Left ventricle myocardium inferior (tissue), 1 donor: ENCODE results near the gene BCAS3. TPM values are rescaled to one million over a fixed set of nuclear protein-coding genes. Genes with fewer than 3 reads are reported as not detected.

Experiments used
- DNase-seq: peaks from one replicate; pipeline ENCODE4 v3.0.0-alpha.2; 2020
- H3K27ac ChIP-seq: fragments of 200-600 bp; replicated peaks from 2 replicates; pipeline ENCODE4 v1.8.0; 2021
- H3K27me3 ChIP-seq: fragments of 200-600 bp; 2 replicates; pipeline ENCODE4 v1.8.0; 2021; ENCODE audit warnings: low read depth
- H3K36me3 ChIP-seq: fragments of 200-600 bp; 2 replicates; pipeline ENCODE4 v1.8.0; 2021
- H3K4me1 ChIP-seq: fragments of 200-600 bp; 2 replicates; pipeline ENCODE4 v1.8.0; 2021
- H3K4me3 ChIP-seq: fragments of 200-600 bp; 2 replicates; pipeline ENCODE4 v1.8.0; 2021; ENCODE audit warnings: mild to moderate bottlenecking, moderate library complexity
- H3K9me3 ChIP-seq: fragments of 200-600 bp; replicated peaks from 2 replicates; pipeline ENCODE4 v1.8.0; 2021
- intact Hi-C: fragments of 100-400 bp; cut with micrococcal nuclease; formaldehyde crosslinking; loops from one replicate; pipeline ENCODE4 v1.11.0; 2022
- total RNA-seq: library from RNA; stranded (reverse); fragmentation: NEBNext Ultra II Directional; extraction: Animal tissue kit (Norgen Biotek cat#: 25700); gene quantifications from one replicate; pipeline ENCODE4 v1.2.1, GENCODE V29; 2021
- TF ChIP-seq, protein P1 (sequence below): fragments of 200-600 bp; IDR thresholded peaks from 2 replicates; pipeline ENCODE4 v1.8.0; 2021; ENCODE audit warnings: antibody characterized with exemption, mild to moderate bottlenecking, borderline replicate concordance
- donor health status: DM: no; HTN: yes; CAD: no; lungs with severe emphysema.

Gene BCAS3
- total RNA-seq, 1 donor from 2014 or later, result 16.5 TPM

DNA sequence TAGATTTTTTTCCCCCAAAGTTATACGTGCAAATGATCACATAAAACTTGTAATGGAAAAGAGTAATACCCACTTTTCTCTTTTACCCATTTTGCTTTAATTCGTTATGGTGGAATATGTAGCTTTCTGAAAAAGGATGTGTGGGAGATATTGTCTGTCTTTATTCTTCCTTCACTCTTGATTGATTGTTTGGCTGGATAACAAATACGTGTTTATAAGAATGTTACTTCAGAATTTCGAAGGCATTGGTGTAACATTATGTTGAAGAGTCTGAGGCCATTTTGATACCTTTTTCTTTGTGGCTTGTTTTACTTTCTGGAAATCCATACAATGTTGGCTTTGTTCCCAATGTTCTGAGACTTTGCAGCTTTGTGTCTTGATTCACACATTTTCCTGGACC lies 71.4 kb downstream of the BCAS3 start:
- DNase-seq, result no peak
- intact Hi-C loops, result no loop called here
- Histone ChIP-seq H3K27ac (no peak overlapping the region), H3K36me3 (no peaks in the 10 kb centered on the region), H3K4me1 (no peaks in the 10 kb centered on the region), H3K4me3 (no peak overlapping the region), H3K9me3 (peaks cover 17% of the 10 kb centered on the region), H3K27me3 (no peaks in the 10 kb centered on the region)
- TF ChIP-seq, protein P1, sequence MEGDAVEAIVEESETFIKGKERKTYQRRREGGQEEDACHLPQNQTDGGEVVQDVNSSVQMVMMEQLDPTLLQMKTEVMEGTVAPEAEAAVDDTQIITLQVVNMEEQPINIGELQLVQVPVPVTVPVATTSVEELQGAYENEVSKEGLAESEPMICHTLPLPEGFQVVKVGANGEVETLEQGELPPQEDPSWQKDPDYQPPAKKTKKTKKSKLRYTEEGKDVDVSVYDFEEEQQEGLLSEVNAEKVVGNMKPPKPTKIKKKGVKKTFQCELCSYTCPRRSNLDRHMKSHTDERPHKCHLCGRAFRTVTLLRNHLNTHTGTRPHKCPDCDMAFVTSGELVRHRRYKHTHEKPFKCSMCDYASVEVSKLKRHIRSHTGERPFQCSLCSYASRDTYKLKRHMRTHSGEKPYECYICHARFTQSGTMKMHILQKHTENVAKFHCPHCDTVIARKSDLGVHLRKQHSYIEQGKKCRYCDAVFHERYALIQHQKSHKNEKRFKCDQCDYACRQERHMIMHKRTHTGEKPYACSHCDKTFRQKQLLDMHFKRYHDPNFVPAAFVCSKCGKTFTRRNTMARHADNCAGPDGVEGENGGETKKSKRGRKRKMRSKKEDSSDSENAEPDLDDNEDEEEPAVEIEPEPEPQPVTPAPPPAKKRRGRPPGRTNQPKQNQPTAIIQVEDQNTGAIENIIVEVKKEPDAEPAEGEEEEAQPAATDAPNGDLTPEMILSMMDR, result no peak

DNA sequence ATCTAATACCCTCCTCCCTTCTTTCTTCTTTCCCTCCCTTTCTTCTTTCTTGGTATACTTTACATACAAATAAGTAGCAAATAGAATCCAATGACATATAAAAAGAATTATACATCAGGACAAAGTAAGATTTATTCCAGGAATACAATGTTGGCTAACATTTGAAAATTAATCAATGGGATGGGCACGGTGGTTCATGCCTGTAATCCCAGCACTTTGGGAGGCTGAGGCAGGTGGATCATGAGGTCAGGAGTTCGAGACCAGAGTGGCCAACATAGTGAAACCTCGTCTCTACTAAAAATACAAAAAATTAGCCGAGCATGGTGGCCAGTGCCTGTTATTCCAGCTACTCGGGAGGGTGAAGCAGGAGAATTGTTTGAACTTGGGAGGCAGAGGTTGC lies 72.1 kb downstream of the BCAS3 start:
- Histone ChIP-seq H3K27me3 (no peaks in the 10 kb centered on the region), H3K4me3 (no peak overlapping the region), H3K9me3 (peaks cover 17% of the 10 kb centered on the region), H3K27ac (no peak overlapping the region), H3K4me1 (no peaks in the 10 kb centered on the region), H3K36me3 (no peaks in the 10 kb centered on the region)
- TF ChIP-seq, protein P1, result no peak
- no peak for DNase-seq
- intact Hi-C loops, result no loop called here

DNA sequence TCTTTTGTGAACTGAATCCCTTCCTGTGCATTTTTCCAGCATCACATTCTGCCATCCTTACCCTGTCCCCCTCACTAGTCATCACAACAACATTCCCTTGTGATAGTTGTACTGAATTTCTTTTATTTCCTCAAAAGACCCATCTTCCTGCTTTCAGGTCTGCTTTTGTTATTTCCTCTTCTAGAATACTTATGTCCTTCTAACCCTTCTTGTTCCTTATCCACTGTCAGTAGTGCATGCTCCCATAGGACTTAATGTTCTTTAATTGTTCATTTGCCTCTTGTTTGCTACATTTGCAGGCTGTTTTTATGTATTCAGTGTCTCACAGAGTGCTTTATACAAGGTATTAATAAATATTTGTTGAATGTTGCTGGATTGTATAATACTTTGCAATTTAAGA lies 73.0 kb downstream of the BCAS3 start:
- Histone ChIP-seq H3K9me3 (peaks cover 17% of the 10 kb centered on the region), H3K27ac (no peak overlapping the region), H3K4me1 (no peaks in the 10 kb centered on the region), H3K27me3 (no peaks in the 10 kb centered on the region), H3K4me3 (no peak overlapping the region), H3K36me3 (no peaks in the 10 kb centered on the region)
- intact Hi-C loops, result no loop called here
- TF ChIP-seq, protein P1, result no peak
- DNase-seq, result no peak

DNA sequence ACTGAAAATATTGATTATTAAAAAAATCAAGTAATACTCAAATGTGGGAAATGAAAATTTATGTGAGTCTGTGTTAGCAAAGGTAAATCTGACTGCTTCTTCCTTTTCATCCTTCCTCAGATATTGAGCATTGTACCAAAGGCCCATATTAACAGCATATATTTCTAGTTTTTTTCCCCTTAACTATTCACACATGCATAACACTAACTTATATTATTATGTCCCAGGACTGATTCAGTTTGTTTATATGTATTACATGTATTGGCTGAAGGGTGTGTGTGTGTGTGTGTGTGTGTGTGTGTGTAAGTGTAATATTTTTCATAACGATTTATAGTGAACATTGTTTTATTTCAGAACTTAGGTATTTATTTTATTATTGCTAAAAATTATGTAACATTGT lies 74.2 kb downstream of the BCAS3 start:
- no peaks in the 10 kb centered on the region for H3K36me3 ChIP-seq

DNA sequence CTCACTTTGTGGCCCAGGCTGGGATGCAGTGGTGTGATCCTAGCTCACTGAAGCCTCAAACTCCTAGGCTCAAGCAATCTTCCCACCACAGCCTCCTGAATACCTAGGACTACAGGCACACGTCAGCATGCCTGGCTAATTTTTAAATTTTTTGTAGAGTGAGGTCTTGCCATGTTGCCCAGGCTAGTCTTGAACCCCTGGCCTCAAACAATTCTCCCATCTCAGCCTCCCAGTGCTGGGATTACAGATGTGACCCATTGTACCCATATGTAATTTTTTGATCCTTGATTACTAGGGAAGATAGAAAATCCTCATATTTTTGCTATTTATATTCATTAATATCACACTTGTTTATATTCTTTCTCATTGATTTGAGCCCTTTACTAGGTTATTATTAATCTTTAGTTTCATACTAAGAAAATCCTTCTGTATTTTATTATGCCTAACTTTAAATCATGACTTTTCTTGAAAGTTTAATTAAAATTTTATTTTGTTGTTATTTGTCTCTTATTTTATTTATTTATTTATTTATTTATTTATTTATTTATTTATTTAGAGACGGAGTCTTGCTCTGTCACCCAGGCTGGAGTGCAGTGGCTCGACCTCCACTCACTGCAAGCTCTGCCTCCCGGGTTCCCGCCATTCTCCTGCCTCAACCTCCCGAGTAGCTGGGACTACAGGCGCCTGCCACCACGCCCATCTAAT lies 75.4 kb downstream of the BCAS3 start:
- TF ChIP-seq, protein P1, result no peak
- no peak overlapping the region for H3K27ac ChIP-seq
- intact Hi-C loops, result no loop called here
- H3K27me3 ChIP-seq, result no peaks in the 10 kb centered on the region
- no peak overlapping the region for H3K4me3 ChIP-seq
- no peak for DNase-seq
- H3K36me3 ChIP-seq, result no peaks in the 10 kb centered on the region
- H3K4me1 ChIP-seq, result no peaks in the 10 kb centered on the region
- peaks cover 17% of the 10 kb centered on the region for H3K9me3 ChIP-seq

More for the DNA sequence above, 74.2 kb downstream of the BCAS3 start:
- peaks cover 17% of the 10 kb centered on the region for H3K9me3 ChIP-seq
- H3K4me1 ChIP-seq, result no peaks in the 10 kb centered on the region
- no peak overlapping the region for H3K4me3 ChIP-seq
- intact Hi-C loops, result no loop called here
- no peak overlapping the region for H3K27ac ChIP-seq
- H3K27me3 ChIP-seq, result no peaks in the 10 kb centered on the region
- no peak for DNase-seq
- TF ChIP-seq, protein P1, result no peak
